IMR-90 (cell line): ENCODE data around the gene RASGRP1.

Source experiments
- BHLHE40 ChIP-seq: fragments of 150-350 bp; IDR thresholded peaks from 2 replicates; pipeline ENCODE4 v1.6.1; 2016; ENCODE audit warnings: mild to moderate bottlenecking, low read depth, low read length
- MXI1 ChIP-seq: IDR thresholded peaks from 2 replicates; pipeline ENCODE4 v1.6.1; 2012; ENCODE audit warnings: low read depth, mild to moderate bottlenecking, low read length, moderate library complexity, borderline replicate concordance
- POLR2A ChIP-seq: IDR thresholded peaks from 2 replicates; pipeline ENCODE4 v1.6.1; 2012; ENCODE audit warnings: mild to moderate bottlenecking, low read depth, low read length
- RCOR1 ChIP-seq: IDR thresholded peaks from 2 replicates; pipeline ENCODE4 v1.6.1; 2012; ENCODE audit warnings: mild to moderate bottlenecking, low read length, improper control_type of control experiment; ENCODE audit not compliant: insufficient replicate concordance
- TF ChIP-seq, protein P1 (sequence below): fragments of 150-350 bp; IDR thresholded peaks from 2 replicates; pipeline ENCODE4 v1.6.1; 2017; ENCODE audit warnings: mild to moderate bottlenecking, antibody characterized with exemption, low read length, low read depth
- TF ChIP-seq, protein P2 (sequence below): conservative IDR thresholded peaks from 2 replicates; pipeline ENCODE4 v1.5.1; 2012; ENCODE audit warnings: mild to moderate bottlenecking, low read depth, low read length, improper control_type of control experiment

DNA sequence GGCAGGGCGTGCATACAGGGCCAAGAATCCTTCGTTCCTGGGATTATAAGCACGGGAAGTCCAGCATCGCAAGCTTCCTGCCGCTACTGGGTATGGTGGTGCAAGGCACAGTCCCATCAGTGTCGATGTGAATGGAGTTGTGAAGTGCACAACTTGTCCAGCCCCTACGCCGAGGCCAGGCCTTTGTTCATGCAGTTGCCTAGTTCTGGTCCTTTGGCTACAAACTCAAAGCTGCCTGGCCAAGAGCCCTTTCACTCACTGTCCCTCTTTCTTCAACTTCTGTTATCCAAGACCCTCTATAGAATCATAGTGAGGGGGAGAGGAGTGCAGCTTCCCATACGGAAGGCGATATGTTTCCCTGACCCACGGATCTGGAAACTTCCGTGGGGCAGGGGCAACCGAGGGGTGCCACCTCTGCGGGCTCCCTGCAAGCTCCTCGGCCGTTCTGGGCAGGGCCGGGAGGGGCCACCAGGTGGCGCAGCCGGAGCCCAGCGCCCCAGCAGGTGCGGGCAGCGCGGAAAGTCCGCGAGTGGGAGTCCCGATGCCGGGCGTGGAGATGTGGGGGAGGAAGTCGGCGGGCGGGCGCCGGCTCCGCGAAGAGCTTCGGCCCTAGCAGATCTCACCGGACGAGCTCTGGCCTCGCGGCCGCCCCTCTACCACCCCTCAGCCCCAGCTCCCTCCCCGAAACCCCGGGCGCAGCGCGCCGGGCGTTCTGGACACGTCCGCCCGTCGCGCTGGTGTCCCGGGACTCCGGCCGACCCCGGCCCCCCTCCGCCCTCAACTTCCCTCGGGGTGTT lies 693 bp downstream of the RASGRP1 start:
- TF ChIP-seq BHLHE40 (no peak), POLR2A (no peak), MXI1 (no peak), RCOR1 (peak; percentile 45)
- TF ChIP-seq, protein P1, sequence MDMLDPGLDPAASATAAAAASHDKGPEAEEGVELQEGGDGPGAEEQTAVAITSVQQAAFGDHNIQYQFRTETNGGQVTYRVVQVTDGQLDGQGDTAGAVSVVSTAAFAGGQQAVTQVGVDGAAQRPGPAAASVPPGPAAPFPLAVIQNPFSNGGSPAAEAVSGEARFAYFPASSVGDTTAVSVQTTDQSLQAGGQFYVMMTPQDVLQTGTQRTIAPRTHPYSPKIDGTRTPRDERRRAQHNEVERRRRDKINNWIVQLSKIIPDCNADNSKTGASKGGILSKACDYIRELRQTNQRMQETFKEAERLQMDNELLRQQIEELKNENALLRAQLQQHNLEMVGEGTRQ = no peak
- TF ChIP-seq, protein P2, sequence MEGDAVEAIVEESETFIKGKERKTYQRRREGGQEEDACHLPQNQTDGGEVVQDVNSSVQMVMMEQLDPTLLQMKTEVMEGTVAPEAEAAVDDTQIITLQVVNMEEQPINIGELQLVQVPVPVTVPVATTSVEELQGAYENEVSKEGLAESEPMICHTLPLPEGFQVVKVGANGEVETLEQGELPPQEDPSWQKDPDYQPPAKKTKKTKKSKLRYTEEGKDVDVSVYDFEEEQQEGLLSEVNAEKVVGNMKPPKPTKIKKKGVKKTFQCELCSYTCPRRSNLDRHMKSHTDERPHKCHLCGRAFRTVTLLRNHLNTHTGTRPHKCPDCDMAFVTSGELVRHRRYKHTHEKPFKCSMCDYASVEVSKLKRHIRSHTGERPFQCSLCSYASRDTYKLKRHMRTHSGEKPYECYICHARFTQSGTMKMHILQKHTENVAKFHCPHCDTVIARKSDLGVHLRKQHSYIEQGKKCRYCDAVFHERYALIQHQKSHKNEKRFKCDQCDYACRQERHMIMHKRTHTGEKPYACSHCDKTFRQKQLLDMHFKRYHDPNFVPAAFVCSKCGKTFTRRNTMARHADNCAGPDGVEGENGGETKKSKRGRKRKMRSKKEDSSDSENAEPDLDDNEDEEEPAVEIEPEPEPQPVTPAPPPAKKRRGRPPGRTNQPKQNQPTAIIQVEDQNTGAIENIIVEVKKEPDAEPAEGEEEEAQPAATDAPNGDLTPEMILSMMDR = peak; percentile 68
